GM23248 (cell line): Measurements from ENCODE around the gene TK1.

Experiments
- EZH2 ChIP-seq: fragments of 200-600 bp; sonication (generic); IDR thresholded peaks from 2 replicates; pipeline ENCODE4 v1.6.1; 2018; ENCODE audit warnings: antibody characterized with exemption, mild to moderate bottlenecking; ENCODE audit not compliant: insufficient read depth, poor library complexity, severe bottlenecking
- EZH2phosphoT487 ChIP-seq: fragments of 200-600 bp; sonication (generic); IDR thresholded peaks from 2 replicates; pipeline ENCODE4 v1.6.1; 2018; ENCODE audit warnings: antibody characterized with exemption, moderate library complexity, mild to moderate bottlenecking, low read depth; ENCODE audit not compliant: insufficient read depth

DNA sequence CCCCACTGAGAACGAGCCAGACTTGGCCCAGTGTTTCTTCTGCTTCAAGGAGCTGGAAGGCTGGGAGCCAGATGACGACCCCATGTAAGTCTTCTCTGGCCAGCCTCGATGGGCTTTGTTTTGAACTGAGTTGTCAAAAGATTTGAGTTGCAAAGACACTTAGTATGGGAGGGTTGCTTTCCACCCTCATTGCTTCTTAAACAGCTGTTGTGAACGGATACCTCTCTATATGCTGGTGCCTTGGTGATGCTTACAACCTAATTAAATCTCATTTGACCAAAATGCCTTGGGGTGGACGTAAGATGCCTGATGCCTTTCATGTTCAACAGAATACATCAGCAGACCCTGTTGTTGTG lies 27.8 kb upstream of the TK1 start:
- TF ChIP-seq EZH2, result no peak
- TF ChIP-seq EZH2phosphoT487, result no peak
